Right lobe of liver (tissue), 6 donors: ENCODE measurements around the gene DSCAML1. TPM values are rescaled to one million over a fixed set of nuclear protein-coding genes. Genes with fewer than 3 reads are reported as not detected.
A peak's percentile ranks its signal among the peaks of the same experiment; 100 is the strongest.

Source experiments
- ATAC-seq, 4 donors: fragments of 200-7000 bp; cut with Tn5 transposase; one replicate each; pipeline ENCODE4 v1.9.1; 2020; ENCODE audit warnings: mild to moderate bottlenecking in 4 of 4, moderate library complexity in 4 of 4
- DNase-seq, 3 donors: peaks; one replicate each; pipeline ENCODE4 v3.0.0-alpha.2; 2020
- H3K27ac ChIP-seq, 3 donors: fragments of 200-600 bp; one replicate each; pipeline ENCODE4 v1.8.0; 2022
- H3K27me3 ChIP-seq, 2 donors: fragments of 200-600 bp; one replicate each; pipeline ENCODE4 v1.8.0; 2022
- H3K36me3 ChIP-seq, 4 donors: fragments of 200-600 bp; sonication (generic) in 1 of 4; one replicate each; pipeline versions ENCODE4 v1.5.1 to v1.8.0; 2017 to 2022; ENCODE audit warnings: control low read depth in 1 of 4
- H3K4me1 ChIP-seq, 4 donors: fragments of 200-600 bp; sonication (generic) in 1 of 4; one replicate each; pipeline versions ENCODE4 v1.5.1 to v1.8.0; 2017 to 2022; ENCODE audit warnings: control low read depth in 1 of 4
- H3K4me3 ChIP-seq, 3 donors: fragments of 200-600 bp; one replicate each; pipeline ENCODE4 v1.8.0; 2022
- H3K9me3 ChIP-seq, 4 donors: fragments of 200-600 bp; sonication (generic) in 1 of 4; one replicate each; pipeline versions ENCODE4 v1.5.1 to v1.8.0; 2017 to 2022; ENCODE audit warnings: control low read depth in 1 of 4
- CTCF ChIP-seq, 4 donors: fragments of 200-600 bp in 3 of 4; fragments of 450-650 bp in 1 of 4; IDR thresholded peaks; one replicate each; pipeline versions ENCODE4 v1.5.1 to v1.8.0; 2016 to 2022; ENCODE audit warnings: antibody characterized with exemption in 4 of 4, mild to moderate bottlenecking in 2 of 4
- POLR2A ChIP-seq: fragments of 450-650 bp; IDR thresholded peaks from one replicate; pipeline ENCODE4 v1.6.1; 2017; ENCODE audit warnings: antibody characterized with exemption, mild to moderate bottlenecking
- WGBS: methylation state at CpG from one replicate; pipeline ENCODE4 v1.1.6; 2018; ENCODE audit warnings: low coverage, low lambda C conversion rate; ENCODE audit not compliant: insufficient coverage; ENCODE audit errors: missing lambda C conversion rate; 5-methylcytosine and 5-hydroxymethylcytosine counted together
- intact Hi-C, 2 donors: fragments of 100-400 bp; cut with DNase I; formaldehyde crosslinking; loops; one replicate each; pipeline versions ENCODE4 v1.11.2 to v1.14.1; 2022
- total RNA-seq, 6 experiments: library from RNA; depleted of rRNA in 2 of 6; stranded (reverse); fragments of >200 nt in 2 of 6; fragmentation: NEBNext Ultra II Directional in 3 of 6; extraction: Animal tissue kit (Norgen Biotek cat#: 25700) in 3 of 6; gene quantifications; one replicate each; pipeline versions ENCODE4 v1.1.0 to v1.2.4, GENCODE V29; 2016 to 2023
- donor health status: DM: no; HTN: yes; CAD: no.
- donor health status: DM: no; HTN: no; CAD: no.
- donor health status: DM: no; HTN: no; CAD: no.
- donor health status: DM: no; HTN: yes; CAD: no.
- donor health status: DM: no; HTN: yes; CAD: no.

The DSCAML1 gene
- total RNA-seq, 6 experiments from 2014 or later: 0.06 to 0.92 (median 0.22) TPM; not detected in 1

GRCh38 chr11:117449111-117449693 is 347.8 kb downstream of the DSCAML1 start:
- no peak overlapping the region for H3K27ac ChIP-seq
- intact Hi-C loops: no loop called here
- 38% methylated on average over 1 of the region's 9 CpGs for WGBS
- H3K9me3 ChIP-seq: peaks cover 0 to 4% (median 0%) of the 10 kb centered on the region in 4 donors
- DNase-seq (no peak), ATAC-seq (no peak)
- no peaks in the 10 kb centered on the region for H3K4me1 ChIP-seq
- no peaks in the 10 kb centered on the region for H3K36me3 ChIP-seq
- H3K4me3 ChIP-seq: no peak overlapping the region
- TF ChIP-seq CTCF (IDR thresholded peaks at IDR 0.05) (no peak), POLR2A (no peak)
- H3K27me3 ChIP-seq: no peaks in the 10 kb centered on the region

GRCh38 chr11:117444711-117445658 is 352.0 kb downstream of the DSCAML1 start:
- intact Hi-C loops: loop anchor here in 1 of 2 donors (5.0 kb wide), 1 partner anchor 372 kb away; no protein-coding TSS in a partner anchor
- no peak for TF ChIP-seq CTCF (IDR thresholded peaks at IDR 0.05)
- no peak for TF ChIP-seq POLR2A
- no peak for ATAC-seq
- no peak for DNase-seq
- H3K4me3 ChIP-seq: no peak overlapping the region
- no peaks in the 10 kb centered on the region for H3K27me3 ChIP-seq
- H3K9me3 ChIP-seq: no peaks in the 10 kb centered on the region
- H3K27ac ChIP-seq: no peak overlapping the region
- H3K4me1 ChIP-seq: no peaks in the 10 kb centered on the region
- WGBS: 46% methylated on average over 6 of the region's 17 CpGs
- no peaks in the 10 kb centered on the region for H3K36me3 ChIP-seq

- no peak for ATAC-seq
- Histone ChIP-seq H3K27ac (no peak overlapping the region), H3K4me1 (no peaks in the 10 kb centered on the region), H3K9me3 (no peaks in the 10 kb centered on the region), H3K36me3 (no peaks in the 10 kb centered on the region), H3K27me3 (no peaks in the 10 kb centered on the region), H3K4me3 (no peak overlapping the region)
- WGBS: 43% methylated on average over 3 of the region's 8 CpGs
- intact Hi-C loops: loop anchor here in 1 of 2 donors (5.0 kb wide), 1 partner anchor 373 kb away; no protein-coding TSS in a partner anchor
- TF ChIP-seq CTCF (IDR thresholded peaks at IDR 0.05) (no peak), POLR2A (no peak)
- no peak for DNase-seq
Observed at GRCh38 chr11:117444256-117444655, 352.8 kb downstream of the DSCAML1 start.

GRCh38 chr11:117443266-117444186 is 353.5 kb downstream of the DSCAML1 start:
- intact Hi-C loops: loop anchor here in 1 of 2 donors (5.0 kb wide), 1 partner anchor 374 kb away; no protein-coding TSS in a partner anchor
- TF ChIP-seq CTCF (IDR thresholded peaks at IDR 0.05): peak; percentile 12 to 41 (median 25)
- TF ChIP-seq POLR2A: no peak
- no peak for DNase-seq
- peak; percentile 50 to 76 (median 63) for ATAC-seq
- no peaks in the 10 kb centered on the region for H3K36me3 ChIP-seq
- no peak overlapping the region for H3K4me3 ChIP-seq
- no peaks in the 10 kb centered on the region for H3K9me3 ChIP-seq
- H3K4me1 ChIP-seq: no peaks in the 10 kb centered on the region
- WGBS: 67% methylated on average over 3 of the region's 38 CpGs
- H3K27me3 ChIP-seq: no peaks in the 10 kb centered on the region
- H3K27ac ChIP-seq: no peak overlapping the region
